HG02840 (cell line): ENCODE results near the gene LARP1.
"Not testable (repeated sequence)": the region's sequence is repeated elsewhere in the genome, so short reads cannot be mapped to it uniquely, and the experiment has no call there.

Source experiments
- ATAC-seq: cut with Tn5 transposase; IDR thresholded peaks from one replicate; pipeline ENCODE4 v1.9.1; 2021; ENCODE audit warnings: mild to moderate bottlenecking, moderate library complexity, moderate number of reproducible peaks; ENCODE audit not compliant: unreplicated experiment, low FRiP score

The LARP1 gene

DNA sequence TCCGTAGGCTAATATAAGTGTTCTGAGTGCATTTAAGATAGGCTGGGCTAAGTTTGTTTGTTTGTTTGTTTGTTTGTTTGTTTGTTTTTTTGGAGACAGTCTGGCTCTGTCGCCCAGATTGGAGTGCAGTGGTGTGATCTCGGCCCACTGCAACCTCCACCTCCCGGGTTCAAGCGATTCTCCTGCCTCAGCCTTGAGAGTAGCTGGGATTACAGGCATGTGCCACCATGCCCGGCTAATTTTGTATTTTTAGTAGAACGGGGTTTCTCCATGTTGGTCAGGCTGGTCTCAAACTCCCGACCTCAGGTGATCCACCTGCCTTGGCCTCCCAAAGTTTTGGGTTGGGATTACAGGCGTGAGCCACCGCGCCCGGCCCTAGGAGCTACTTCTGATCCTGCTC is 4.7 kb downstream of the LARP1 start:
- ATAC-seq, result not testable (repeated sequence)

DNA sequence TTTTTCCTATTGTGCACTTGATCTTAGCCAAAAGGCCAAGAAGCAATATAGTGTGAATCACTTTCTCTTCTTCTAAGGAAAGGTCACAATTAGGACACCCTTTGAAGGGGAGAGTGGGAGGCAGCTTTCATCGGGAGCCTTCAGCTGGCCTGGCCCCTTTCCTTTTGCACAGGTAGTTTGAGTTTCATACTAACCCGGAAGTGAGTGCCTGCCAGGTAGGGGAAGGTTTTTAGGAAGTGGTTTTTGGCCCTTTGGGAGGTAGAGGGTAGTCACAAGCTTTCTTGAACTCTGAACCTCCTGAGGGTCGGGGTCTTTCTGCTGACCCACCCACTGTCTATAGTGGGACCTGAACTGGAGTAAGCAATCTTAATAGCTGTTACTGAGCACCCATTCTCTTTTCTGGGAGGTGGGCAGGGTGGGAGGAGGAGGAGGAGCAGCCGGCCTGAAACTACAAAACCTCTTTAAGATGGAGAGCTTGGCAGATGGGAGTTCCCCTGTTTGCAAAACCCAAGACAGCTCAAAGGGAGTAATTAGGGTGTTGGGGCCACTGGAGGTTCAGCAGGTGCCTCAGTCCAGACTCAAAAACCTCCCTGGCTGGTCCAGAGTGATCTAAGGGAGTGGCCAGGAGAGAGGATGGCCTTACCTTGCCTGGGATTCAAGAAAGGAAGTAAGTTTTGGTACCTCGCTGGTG is 6.0 kb downstream of the LARP1 start:
- no peak for ATAC-seq

GRCh38 chr5:154762261-154762660 is 7.1 kb downstream of the LARP1 start:
- ATAC-seq, result no peak

- no peak for ATAC-seq
These were observed 7.5 kb downstream of the LARP1 start for GRCh38 chr5:154762700-154763099.

GRCh38 chr5:154764967-154765366 is 9.8 kb downstream of the LARP1 start:
- ATAC-seq, result no peak

DNA sequence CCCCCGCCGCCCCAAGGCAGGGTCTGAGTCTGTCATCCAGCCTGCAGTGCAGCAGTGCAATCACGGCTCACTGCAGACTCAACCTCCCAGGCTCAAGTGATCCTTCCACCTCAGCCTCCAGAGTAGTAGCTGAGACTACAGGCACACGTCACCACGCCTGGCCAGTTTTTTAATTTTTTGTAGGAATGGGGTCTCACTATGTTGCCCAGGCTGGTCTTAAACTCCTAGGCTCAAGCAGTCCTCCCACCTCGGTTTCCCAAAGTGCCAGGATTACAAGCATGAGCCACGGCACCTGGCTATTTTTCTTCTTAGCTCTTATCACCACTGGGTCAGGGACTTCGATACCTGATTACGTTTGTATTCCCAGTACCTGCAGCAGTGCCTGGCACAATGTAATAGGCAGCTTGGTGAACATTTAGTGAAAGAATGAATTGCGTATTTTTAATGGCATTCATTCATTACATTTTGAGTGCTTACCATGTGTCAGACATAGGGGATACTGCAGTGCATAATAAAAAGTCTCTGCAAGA is 10.3 kb downstream of the LARP1 start:
- ATAC-seq, result no peak

- no peak for ATAC-seq
These were observed 11.5 kb downstream of the LARP1 start for GRCh38 chr5:154766558-154767281.

DNA sequence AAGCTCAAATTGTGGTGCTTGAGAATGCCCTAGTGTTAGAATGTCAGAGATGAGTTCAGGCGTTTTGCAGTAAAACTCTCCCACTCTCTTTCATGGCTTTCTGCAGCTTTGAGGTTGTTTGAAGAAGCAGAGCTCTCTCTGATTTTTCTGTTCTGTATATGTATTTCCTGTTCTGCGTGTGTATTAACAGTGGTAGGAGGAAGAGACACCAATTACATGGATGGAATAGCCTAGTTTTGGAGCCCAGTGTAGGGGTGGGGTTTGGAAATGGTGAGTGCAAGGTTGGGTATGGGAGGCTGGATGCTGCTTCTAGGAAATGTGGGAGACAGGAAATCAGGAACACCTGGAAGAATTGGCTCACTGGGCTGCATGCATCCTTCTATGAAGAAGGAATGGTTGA is 12.4 kb downstream of the LARP1 start:
- ATAC-seq, result no peak

- no peak for ATAC-seq
These were observed 13.0 kb downstream of the LARP1 start for GRCh38 chr5:154768207-154768606.

GRCh38 chr5:154770111-154770510 is 14.9 kb downstream of the LARP1 start:
- ATAC-seq, result no peak

DNA sequence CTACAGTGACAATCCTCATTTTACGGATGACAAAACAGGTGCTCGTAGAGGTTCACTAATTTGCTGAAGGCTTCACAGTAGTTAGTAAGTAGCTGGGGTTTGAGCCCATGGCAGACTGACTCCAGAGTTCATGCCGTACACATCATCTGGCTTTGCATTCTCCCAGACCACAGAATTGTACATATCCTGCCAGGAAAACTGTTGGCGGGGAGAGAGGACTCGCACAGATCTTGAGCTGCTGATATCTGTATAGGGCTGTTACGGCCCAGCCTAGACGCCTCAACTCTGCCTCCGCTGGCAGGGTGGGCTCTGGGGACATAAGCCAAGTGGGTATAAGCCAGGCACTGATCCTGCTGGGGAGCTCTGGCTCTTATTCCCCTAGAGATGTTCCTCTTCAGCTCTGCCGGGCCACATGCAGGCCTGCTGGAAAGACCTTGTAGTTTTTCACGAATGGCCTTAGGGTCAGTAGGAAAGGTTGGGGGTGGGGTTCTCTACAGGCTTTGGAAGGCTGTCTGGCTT is 16.3 kb downstream of the LARP1 start:
- no peak for ATAC-seq

DNA sequence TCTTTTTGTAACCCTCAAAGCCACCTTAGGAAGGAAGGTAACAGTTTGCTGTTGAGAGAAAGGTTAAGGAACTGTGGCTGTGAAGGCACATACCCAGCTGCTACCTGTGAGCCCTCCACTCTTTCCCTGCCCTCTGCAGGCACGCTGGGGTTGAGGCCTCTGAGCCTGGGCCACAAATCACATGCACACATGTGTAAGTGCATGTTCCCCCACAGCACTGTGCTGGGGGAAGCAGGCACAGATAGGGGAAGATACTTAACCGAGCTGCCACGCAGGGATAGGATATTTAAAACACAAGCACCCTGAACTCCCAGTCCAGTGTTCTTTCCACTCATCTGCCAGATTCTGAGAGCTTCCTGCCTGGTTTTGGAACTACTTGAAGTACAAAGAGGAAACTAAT is 18.1 kb downstream of the LARP1 start:
- ATAC-seq, result no peak

DNA sequence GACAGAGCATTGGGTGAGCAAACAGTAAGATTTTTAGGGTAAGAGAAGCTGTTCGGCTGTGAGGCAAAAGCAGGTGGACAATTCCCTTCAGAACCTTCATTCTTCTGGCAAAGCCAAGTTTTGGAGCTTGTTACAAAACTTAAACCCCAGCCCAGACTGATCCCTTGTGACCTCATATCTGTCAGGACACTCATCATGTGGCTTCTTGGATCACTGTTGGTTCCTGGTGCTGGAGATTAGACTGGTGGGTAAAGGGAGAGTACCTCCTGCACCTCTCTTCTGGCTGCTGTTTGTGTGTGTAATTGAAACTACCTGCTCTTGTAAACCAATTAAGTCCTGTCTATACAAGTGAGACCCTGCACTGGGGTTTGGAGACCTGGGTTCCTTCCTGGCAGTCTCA is 21.0 kb downstream of the LARP1 start:
- ATAC-seq, result no peak

DNA sequence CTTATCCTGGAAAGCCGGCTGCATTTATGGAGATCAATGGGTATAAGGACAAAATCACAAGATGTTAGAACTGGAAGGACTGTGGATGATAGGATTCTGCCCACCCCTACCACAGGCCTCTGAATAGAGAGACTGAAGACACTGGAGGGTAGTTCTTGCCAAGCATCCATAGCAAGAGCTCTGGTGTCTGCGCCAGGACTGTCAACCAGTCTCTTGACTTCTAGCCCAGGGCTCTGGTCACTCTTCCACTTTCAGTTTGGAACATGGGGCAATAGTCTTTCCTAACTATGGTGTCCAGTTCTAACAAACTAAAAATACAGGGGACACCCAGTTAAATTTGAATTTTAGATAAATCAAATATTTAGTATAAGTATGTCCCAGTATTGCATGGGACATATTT is 23.4 kb downstream of the LARP1 start:
- ATAC-seq, result no peak

DNA sequence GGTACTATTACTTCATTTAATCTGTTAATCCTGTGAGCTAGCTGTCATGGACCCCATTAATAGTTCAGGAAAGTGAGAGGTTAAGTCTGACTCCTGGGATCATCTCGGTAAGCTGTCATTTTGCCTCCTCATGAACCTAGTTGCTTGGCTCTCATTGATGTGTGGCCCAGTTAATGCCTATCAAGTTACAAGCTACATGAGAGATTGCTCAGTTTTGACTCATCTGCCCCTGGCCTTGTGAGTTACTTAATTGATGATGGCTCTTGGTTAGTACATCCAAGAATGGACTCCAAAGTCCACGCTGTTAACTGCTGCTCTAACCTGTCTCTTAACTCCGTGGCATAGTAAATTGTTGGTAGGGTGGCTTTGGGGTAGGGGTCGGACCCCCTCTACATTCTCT is 23.9 kb downstream of the LARP1 start:
- no peak for ATAC-seq

DNA sequence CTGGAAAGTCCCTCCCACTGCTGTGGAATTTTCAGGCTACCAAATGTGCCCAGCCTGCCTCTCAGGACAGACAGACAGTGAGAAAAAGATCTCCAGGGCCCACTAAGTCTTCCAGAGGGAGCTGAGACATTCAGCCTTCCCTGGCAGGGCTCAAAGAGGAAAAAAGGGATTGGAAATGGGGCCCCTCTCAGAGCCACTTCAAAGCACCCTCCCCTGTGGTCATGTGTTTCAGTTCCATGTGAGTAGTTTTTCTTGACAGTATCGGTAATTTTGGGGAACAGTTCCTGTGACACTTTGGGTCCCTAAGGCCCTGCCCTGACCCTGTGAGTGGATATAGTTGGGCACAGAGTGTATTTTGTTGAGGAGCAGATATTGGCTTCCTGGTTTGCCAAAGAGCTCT is 25.0 kb downstream of the LARP1 start:
- ATAC-seq, result no peak

GRCh38 chr5:154782326-154782725 is 27.1 kb downstream of the LARP1 start:
- ATAC-seq, result no peak

GRCh38 chr5:154782812-154783592 is 27.8 kb downstream of the LARP1 start:
- no peak for ATAC-seq

DNA sequence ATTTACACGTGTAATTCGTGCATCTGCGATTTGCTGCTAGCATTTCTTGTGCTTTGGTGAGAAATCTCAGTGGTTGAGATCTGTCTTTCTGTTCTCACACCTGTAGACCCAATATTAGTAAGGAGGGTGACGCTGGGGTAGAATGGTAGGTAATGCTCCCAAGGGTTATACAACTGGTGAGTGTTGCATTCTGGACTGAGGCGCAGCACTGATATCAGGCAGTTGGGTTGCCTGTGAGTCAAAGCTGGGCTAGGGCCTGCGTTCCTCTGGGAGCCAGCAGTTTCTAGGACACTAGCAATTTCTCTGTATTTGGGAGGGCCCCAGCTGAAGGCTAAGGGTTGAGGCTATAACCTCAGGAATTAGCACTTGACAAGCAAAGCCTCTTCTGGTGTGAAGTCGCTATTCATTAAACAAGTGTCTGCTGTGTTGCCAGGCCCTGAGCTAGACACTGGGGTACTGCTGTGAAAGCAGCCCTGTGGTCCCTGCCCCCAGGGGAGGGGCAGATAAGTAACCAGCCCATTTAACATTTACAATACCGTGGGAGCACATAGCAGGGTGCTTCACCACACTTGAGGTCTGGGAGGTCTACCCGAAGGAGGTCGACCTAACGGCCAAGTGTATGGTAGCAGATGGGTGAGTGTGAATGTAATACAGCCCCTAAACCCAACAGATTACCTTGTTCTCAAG is 28.7 kb downstream of the LARP1 start:
- ATAC-seq, result peak; percentile 53

- ATAC-seq, result no peak
These were observed 29.7 kb downstream of the LARP1 start for GRCh38 chr5:154784856-154785255.
